DLD1 (cell line): ENCODE results near the gene FBXO8.
"Not testable (repeated sequence)": the region's sequence is repeated elsewhere in the genome, so short reads cannot be mapped to it uniquely, and the experiment has no call there.

ENCODE experiments used
- in situ Hi-C: cut with HindIII; loops from 2 replicates; pipeline ENCODE4 v1.10.0; 2017; ENCODE audit warnings: low sequenced_read_pairs

Gene FBXO8

GRCh38 chr4:174284487-174284886 lies 1.0 kb upstream of the FBXO8 start:
- in situ Hi-C loops, result no loop called here

- in situ Hi-C loops, result no loop called here
Measured at GRCh38 chr4:174282836-174283506, 496 bp downstream of the FBXO8 start.

GRCh38 chr4:174281901-174282300 lies 1.6 kb downstream of the FBXO8 start:
- in situ Hi-C loops, result no loop called here

GRCh38 chr4:174281182-174281737 lies 2.2 kb downstream of the FBXO8 start:
- in situ Hi-C loops, result no loop called here

GRCh38 chr4:174279433-174280155 lies 3.9 kb downstream of the FBXO8 start:
- in situ Hi-C loops, result no loop called here

GRCh38 chr4:174278467-174278866 lies 5.0 kb downstream of the FBXO8 start:
- in situ Hi-C loops, result no loop called here

- in situ Hi-C loops, result no loop called here
Measured at GRCh38 chr4:174277433-174277832, 6.0 kb downstream of the FBXO8 start.

GRCh38 chr4:174275101-174275500 lies 8.4 kb downstream of the FBXO8 start:
- in situ Hi-C loops, result no loop called here

GRCh38 chr4:174274436-174274835 lies 9.0 kb downstream of the FBXO8 start:
- in situ Hi-C loops, result no loop called here

- in situ Hi-C loops, result no loop called here
Measured at GRCh38 chr4:174273930-174274329, 9.5 kb downstream of the FBXO8 start.

GRCh38 chr4:174266416-174266815 lies 17.1 kb downstream of the FBXO8 start:
- in situ Hi-C loops, result no loop called here

- in situ Hi-C loops, result no loop called here
Measured at GRCh38 chr4:174265916-174266315, 17.6 kb downstream of the FBXO8 start.

- in situ Hi-C loops, result no loop called here
Measured at GRCh38 chr4:174263445-174263736, 20.1 kb downstream of the FBXO8 start.

- in situ Hi-C loops, result no loop called here
Measured at GRCh38 chr4:174262624-174263444, 20.6 kb downstream of the FBXO8 start.

- in situ Hi-C loops, result not testable (repeated sequence)
Measured at GRCh38 chr4:174261432-174261831, 22.0 kb downstream of the FBXO8 start.

- in situ Hi-C loops, result no loop called here
Measured at GRCh38 chr4:174260099-174260498, 23.4 kb downstream of the FBXO8 start.

GRCh38 chr4:174259580-174259979 lies 23.9 kb downstream of the FBXO8 start:
- in situ Hi-C loops, result no loop called here

GRCh38 chr4:174256277-174256713 lies 27.2 kb downstream of the FBXO8 start:
- in situ Hi-C loops, result no loop called here

- in situ Hi-C loops, result no loop called here
Measured at GRCh38 chr4:174255786-174256185, 27.7 kb downstream of the FBXO8 start.

GRCh38 chr4:174255374-174255773 lies 28.1 kb downstream of the FBXO8 start:
- in situ Hi-C loops, result no loop called here

- in situ Hi-C loops, result no loop called here
Measured at GRCh38 chr4:174254613-174255012, 28.9 kb downstream of the FBXO8 start.

- in situ Hi-C loops, result no loop called here
Measured at GRCh38 chr4:174252412-174252811, 31.1 kb downstream of the FBXO8 start.
